Glutamatergic neuron (in vitro differentiated cells): ENCODE results near the gene FAM171A1. TPM values are rescaled to one million over a fixed set of nuclear protein-coding genes. Genes with fewer than 3 reads are reported as not detected.
A peak's percentile ranks its signal among the peaks of the same experiment; 100 is the strongest.

ENCODE experiments used
- DNase-seq: peaks from one replicate; pipeline ENCODE4 v3.0.0; 2022
- H3K27ac Mint-ChIP-seq: one replicate; pipeline ENCODE4 v1.8.0; 2020; ENCODE audit warnings: mild to moderate bottlenecking, mixed read lengths, inconsistent platforms; ENCODE audit not compliant: unreplicated experiment
- H3K27me3 Mint-ChIP-seq: one replicate; pipeline ENCODE4 v1.8.0; 2020; ENCODE audit warnings: mild to moderate bottlenecking, moderate library complexity, mixed read lengths, inconsistent platforms; ENCODE audit not compliant: unreplicated experiment
- H3K36me3 Mint-ChIP-seq: one replicate; pipeline ENCODE4 v1.8.0; 2020; ENCODE audit warnings: mild to moderate bottlenecking, mixed read lengths, inconsistent platforms; ENCODE audit not compliant: unreplicated experiment
- H3K4me1 Mint-ChIP-seq: one replicate; pipeline ENCODE4 v1.8.0; 2020; ENCODE audit warnings: mild to moderate bottlenecking, low read depth, mixed read lengths, inconsistent platforms; ENCODE audit not compliant: unreplicated experiment
- H3K4me3 Mint-ChIP-seq: one replicate; pipeline ENCODE4 v1.8.0; 2020; ENCODE audit warnings: mild to moderate bottlenecking, mixed read lengths, inconsistent platforms; ENCODE audit not compliant: unreplicated experiment
- H3K9me3 Mint-ChIP-seq: one replicate; pipeline ENCODE4 v1.8.0; 2020; ENCODE audit warnings: mild to moderate bottlenecking, moderate library complexity, mixed read lengths, inconsistent platforms; ENCODE audit not compliant: unreplicated experiment
- total RNA-seq: library from RNA; stranded (reverse); fragmentation: NEBNext Ultra II Directional; extraction: Animal tissue kit (Norgen Biotek cat#: 25700); gene quantifications from one replicate; pipeline ENCODE4 v1.2.1, GENCODE V29; 2021; ENCODE audit not compliant: unreplicated experiment
- TF ChIP-seq, protein P1 (sequence below): fragments of 200-600 bp; sonication (generic); IDR thresholded peaks from one replicate; pipeline ENCODE4 v1.5.0; 2021; ENCODE audit not compliant: partially characterized antibody, unreplicated experiment

The FAM171A1 gene
- total RNA-seq, 1 donor from 2014 or later, result 186 TPM

GRCh38 chr10:15364001-15364400, 7.1 kb downstream of the FAM171A1 start:
- no peak overlapping the region for H3K27ac Mint-ChIP-seq
- DNase-seq, result no peak
- peaks cover 38% of the 10 kb centered on the region for H3K4me1 Mint-ChIP-seq
- H3K4me3 Mint-ChIP-seq, result no peak overlapping the region
- TF ChIP-seq, protein P1, sequence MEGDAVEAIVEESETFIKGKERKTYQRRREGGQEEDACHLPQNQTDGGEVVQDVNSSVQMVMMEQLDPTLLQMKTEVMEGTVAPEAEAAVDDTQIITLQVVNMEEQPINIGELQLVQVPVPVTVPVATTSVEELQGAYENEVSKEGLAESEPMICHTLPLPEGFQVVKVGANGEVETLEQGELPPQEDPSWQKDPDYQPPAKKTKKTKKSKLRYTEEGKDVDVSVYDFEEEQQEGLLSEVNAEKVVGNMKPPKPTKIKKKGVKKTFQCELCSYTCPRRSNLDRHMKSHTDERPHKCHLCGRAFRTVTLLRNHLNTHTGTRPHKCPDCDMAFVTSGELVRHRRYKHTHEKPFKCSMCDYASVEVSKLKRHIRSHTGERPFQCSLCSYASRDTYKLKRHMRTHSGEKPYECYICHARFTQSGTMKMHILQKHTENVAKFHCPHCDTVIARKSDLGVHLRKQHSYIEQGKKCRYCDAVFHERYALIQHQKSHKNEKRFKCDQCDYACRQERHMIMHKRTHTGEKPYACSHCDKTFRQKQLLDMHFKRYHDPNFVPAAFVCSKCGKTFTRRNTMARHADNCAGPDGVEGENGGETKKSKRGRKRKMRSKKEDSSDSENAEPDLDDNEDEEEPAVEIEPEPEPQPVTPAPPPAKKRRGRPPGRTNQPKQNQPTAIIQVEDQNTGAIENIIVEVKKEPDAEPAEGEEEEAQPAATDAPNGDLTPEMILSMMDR, result no peak
- peaks cover 8% of the 10 kb centered on the region for H3K36me3 Mint-ChIP-seq
- H3K9me3 Mint-ChIP-seq, result peaks cover 2% of the 10 kb centered on the region
- peaks cover 2% of the 10 kb centered on the region for H3K27me3 Mint-ChIP-seq

- Mint-ChIP-seq H3K36me3 (peaks cover 8% of the 10 kb centered on the region), H3K9me3 (peaks cover 2% of the 10 kb centered on the region), H3K27me3 (peaks cover 2% of the 10 kb centered on the region), H3K4me1 (peaks cover 43% of the 10 kb centered on the region), H3K4me3 (peak overlapping the region; percentile 0), H3K27ac (peak overlapping the region; percentile 25)
- no peak for DNase-seq
- TF ChIP-seq, protein P1, result no peak
Observed at GRCh38 chr10:15363031-15363430, 8.1 kb downstream of the FAM171A1 start.

DNA sequence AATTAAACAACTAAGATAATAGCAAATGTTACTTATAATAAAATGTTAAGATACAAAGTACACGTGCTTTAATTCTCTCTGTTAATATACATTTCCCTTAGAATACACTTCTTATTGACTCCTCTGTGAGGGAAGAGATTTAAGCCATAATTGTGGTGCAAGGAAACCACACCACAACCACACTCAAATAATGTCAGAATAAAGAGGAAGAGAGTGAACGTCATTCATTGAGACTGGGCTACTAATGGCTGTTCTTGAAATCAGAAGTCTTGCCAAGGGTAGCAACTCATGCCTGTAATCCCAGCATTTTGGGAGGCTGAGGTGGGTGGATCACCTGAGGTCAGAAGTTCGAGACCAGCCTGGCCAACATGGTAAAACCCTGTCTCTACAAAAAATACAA, 10.0 kb downstream of the FAM171A1 start:
- DNase-seq, result no peak
- H3K4me3 Mint-ChIP-seq, result no peak overlapping the region
- peaks cover 2% of the 10 kb centered on the region for H3K9me3 Mint-ChIP-seq
- peaks cover 8% of the 10 kb centered on the region for H3K36me3 Mint-ChIP-seq
- no peak overlapping the region for H3K27ac Mint-ChIP-seq
- TF ChIP-seq, protein P1, result no peak
- H3K4me1 Mint-ChIP-seq, result peaks cover 40% of the 10 kb centered on the region
- H3K27me3 Mint-ChIP-seq, result no peaks in the 10 kb centered on the region

GRCh38 chr10:15360566-15360965, 10.5 kb downstream of the FAM171A1 start:
- peaks cover 42% of the 10 kb centered on the region for H3K4me1 Mint-ChIP-seq
- H3K27ac Mint-ChIP-seq, result no peak overlapping the region
- H3K4me3 Mint-ChIP-seq, result no peak overlapping the region
- H3K9me3 Mint-ChIP-seq, result peaks cover 2% of the 10 kb centered on the region
- no peak for DNase-seq
- TF ChIP-seq, protein P1, result no peak
- H3K36me3 Mint-ChIP-seq, result peaks cover 8% of the 10 kb centered on the region
- no peaks in the 10 kb centered on the region for H3K27me3 Mint-ChIP-seq

- TF ChIP-seq, protein P1, result no peak
- peaks cover 52% of the 10 kb centered on the region for H3K4me1 Mint-ChIP-seq
- H3K36me3 Mint-ChIP-seq, result no peaks in the 10 kb centered on the region
- peaks cover 7% of the 10 kb centered on the region for H3K27me3 Mint-ChIP-seq
- H3K27ac Mint-ChIP-seq, result peak overlapping the region; percentile 92
- no peak for DNase-seq
- peak overlapping the region; percentile 72 for H3K4me3 Mint-ChIP-seq
- H3K9me3 Mint-ChIP-seq, result peaks cover 18% of the 10 kb centered on the region
Observed at GRCh38 chr10:15353471-15354017, 17.5 kb downstream of the FAM171A1 start.
